ENCODE data around the gene MPPED2.

MPPED2 gene

GRCh38 chr11:30567120-30567519 is 19.0 kb downstream of the MPPED2 start:
- Histone ChIP-seq H3K9me2 (replicated peaks; ENCODE audit: insufficient read depth, low read length) (no peaks in the 10 kb centered on the region), H3K79me2 (ENCODE audit: low read length) (no peaks in the 10 kb centered on the region), H3K4me3 (ENCODE audit: low read length) (no peak overlapping the region), H3K9ac (ENCODE audit: low read length) (no peak overlapping the region), H3K27ac (ENCODE audit: low read length) (no peak overlapping the region), H3K27me3 (replicated peaks; ENCODE audit: insufficient read depth, low read length) (no peaks in the 10 kb centered on the region), H4K20me1 (ENCODE audit: insufficient read depth, low read length) (no peaks in the 10 kb centered on the region), H3K9me3 (replicated peaks; ENCODE audit: insufficient read depth, low read length) (no peaks in the 10 kb centered on the region), H3K4me1 (ENCODE audit: low read length) (no peaks in the 10 kb centered on the region), H2AFZ (ENCODE audit: low read length) (no peak overlapping the region), H3F3A (ENCODE audit: insufficient read depth, low read length) (no peaks in the 10 kb centered on the region), H3K4me2 (ENCODE audit: low read depth, low read length) (no peak overlapping the region), H3K36me3 (replicated peaks; ENCODE audit: insufficient read depth, low read length) (no peaks in the 10 kb centered on the region)
- no peak for DNase-seq
- TF ChIP-seq CTCF (IDR thresholded peaks at IDR 0.05; ENCODE audit: low read length): no peak
- TF ChIP-seq EZH2phosphoT487 (IDR thresholded peaks at IDR 0.05; ENCODE audit: low read length): no peak
- TF ChIP-seq EZH2 (optimal IDR thresholded peaks at IDR 0.05; ENCODE audit: low read depth, low read length): no peak

GRCh38 chr11:30566482-30566881 is 19.7 kb downstream of the MPPED2 start:
- H3K9ac ChIP-seq (ENCODE audit: low read length): no peak overlapping the region
- H3K9me2 ChIP-seq (replicated peaks; ENCODE audit: insufficient read depth, low read length): no peaks in the 10 kb centered on the region
- TF ChIP-seq EZH2phosphoT487 (IDR thresholded peaks at IDR 0.05; ENCODE audit: low read length) (no peak), EZH2 (optimal IDR thresholded peaks at IDR 0.05; ENCODE audit: low read depth, low read length) (no peak), CTCF (IDR thresholded peaks at IDR 0.05; ENCODE audit: low read length) (no peak)
- no peaks in the 10 kb centered on the region for H3K27me3 ChIP-seq (replicated peaks; ENCODE audit: insufficient read depth, low read length)
- no peak overlapping the region for H3K4me3 ChIP-seq (ENCODE audit: low read length)
- DNase-seq: no peak
- H3F3A ChIP-seq (ENCODE audit: insufficient read depth, low read length): no peaks in the 10 kb centered on the region
- no peaks in the 10 kb centered on the region for H4K20me1 ChIP-seq (ENCODE audit: insufficient read depth, low read length)
- no peaks in the 10 kb centered on the region for H3K79me2 ChIP-seq (ENCODE audit: low read length)
- no peak overlapping the region for H3K4me2 ChIP-seq (ENCODE audit: low read depth, low read length)
- no peaks in the 10 kb centered on the region for H3K4me1 ChIP-seq (ENCODE audit: low read length)
- no peak overlapping the region for H2AFZ ChIP-seq (ENCODE audit: low read length)
- H3K27ac ChIP-seq (ENCODE audit: low read length): no peak overlapping the region
- H3K36me3 ChIP-seq (replicated peaks; ENCODE audit: insufficient read depth, low read length): no peaks in the 10 kb centered on the region
- no peaks in the 10 kb centered on the region for H3K9me3 ChIP-seq (replicated peaks; ENCODE audit: insufficient read depth, low read length)

GRCh38 chr11:30565027-30565426 is 21.1 kb downstream of the MPPED2 start:
- no peak overlapping the region for H3K9ac ChIP-seq (ENCODE audit: low read length)
- H3K9me3 ChIP-seq (replicated peaks; ENCODE audit: insufficient read depth, low read length): no peaks in the 10 kb centered on the region
- H3F3A ChIP-seq (ENCODE audit: insufficient read depth, low read length): no peaks in the 10 kb centered on the region
- no peak for DNase-seq
- H3K27me3 ChIP-seq (replicated peaks; ENCODE audit: insufficient read depth, low read length): no peaks in the 10 kb centered on the region
- H3K36me3 ChIP-seq (replicated peaks; ENCODE audit: insufficient read depth, low read length): no peaks in the 10 kb centered on the region
- no peaks in the 10 kb centered on the region for H3K9me2 ChIP-seq (replicated peaks; ENCODE audit: insufficient read depth, low read length)
- TF ChIP-seq CTCF (IDR thresholded peaks at IDR 0.05; ENCODE audit: low read length) (no peak), EZH2 (optimal IDR thresholded peaks at IDR 0.05; ENCODE audit: low read depth, low read length) (no peak), EZH2phosphoT487 (IDR thresholded peaks at IDR 0.05; ENCODE audit: low read length) (no peak)
- H3K4me2 ChIP-seq (ENCODE audit: low read depth, low read length): no peak overlapping the region
- H3K4me3 ChIP-seq (ENCODE audit: low read length): no peak overlapping the region
- no peaks in the 10 kb centered on the region for H3K79me2 ChIP-seq (ENCODE audit: low read length)
- no peaks in the 10 kb centered on the region for H4K20me1 ChIP-seq (ENCODE audit: insufficient read depth, low read length)
- no peak overlapping the region for H3K27ac ChIP-seq (ENCODE audit: low read length)
- no peak overlapping the region for H2AFZ ChIP-seq (ENCODE audit: low read length)
- H3K4me1 ChIP-seq (ENCODE audit: low read length): no peaks in the 10 kb centered on the region
